ENCODE results near the gene TEX51.

Gene TEX51

DNA sequence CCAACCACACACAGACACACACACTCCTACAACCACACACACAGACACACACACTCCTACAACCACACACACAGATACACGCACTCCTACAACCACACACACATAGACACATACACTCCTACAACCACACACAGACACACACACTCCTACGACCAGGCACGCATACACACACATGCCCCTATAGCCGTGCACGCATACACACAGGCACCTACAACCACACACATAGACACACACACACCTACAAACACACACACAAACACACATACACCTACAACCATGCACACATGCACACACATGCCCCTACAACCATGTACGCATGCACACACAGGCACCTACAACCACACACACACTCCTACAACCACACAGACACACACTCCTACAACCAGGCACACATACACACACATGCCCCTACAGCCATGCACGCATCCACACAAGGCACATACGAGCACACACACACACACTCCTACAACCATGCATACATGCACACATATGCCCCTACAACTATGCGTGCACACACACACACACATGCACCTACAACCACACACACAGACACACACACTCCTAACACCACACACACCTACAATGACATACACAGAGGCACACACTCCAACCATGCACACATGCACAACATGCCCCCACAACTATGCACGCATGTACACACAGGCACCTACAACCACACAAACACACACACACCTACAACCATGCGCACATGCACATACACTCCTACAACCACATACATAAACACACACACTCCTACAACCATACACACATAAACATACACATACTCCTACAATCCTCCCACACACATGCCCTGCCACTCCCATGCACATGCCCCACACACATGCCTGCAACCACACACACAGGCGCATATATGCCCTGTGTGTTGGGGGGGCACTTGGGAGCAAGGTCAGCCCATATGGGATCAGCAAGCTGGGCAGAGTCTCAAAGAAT lies 19.1 kb upstream of the TEX51 start:
- no peak for DNase-seq

DNA sequence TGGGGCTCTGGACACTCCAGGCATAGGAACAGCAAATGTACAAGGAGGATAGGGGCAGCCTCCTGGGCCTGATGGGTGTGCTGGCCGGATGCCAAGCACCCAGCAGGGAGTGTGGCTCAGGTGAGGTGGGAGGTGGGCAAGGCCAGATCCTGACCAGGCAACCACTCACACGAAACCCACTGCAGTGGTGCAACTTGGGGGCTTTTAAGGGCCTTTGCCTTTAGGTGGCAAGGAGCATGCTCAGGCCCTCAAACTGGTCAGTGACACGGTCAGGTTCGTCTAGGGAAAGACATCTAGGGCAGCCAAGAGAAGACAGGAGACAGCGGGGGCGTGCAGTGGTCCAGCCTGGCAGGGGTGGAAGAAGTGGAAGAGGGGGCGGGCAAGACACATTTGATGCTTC lies 18.4 kb upstream of the TEX51 start:
- no peak for DNase-seq

DNA sequence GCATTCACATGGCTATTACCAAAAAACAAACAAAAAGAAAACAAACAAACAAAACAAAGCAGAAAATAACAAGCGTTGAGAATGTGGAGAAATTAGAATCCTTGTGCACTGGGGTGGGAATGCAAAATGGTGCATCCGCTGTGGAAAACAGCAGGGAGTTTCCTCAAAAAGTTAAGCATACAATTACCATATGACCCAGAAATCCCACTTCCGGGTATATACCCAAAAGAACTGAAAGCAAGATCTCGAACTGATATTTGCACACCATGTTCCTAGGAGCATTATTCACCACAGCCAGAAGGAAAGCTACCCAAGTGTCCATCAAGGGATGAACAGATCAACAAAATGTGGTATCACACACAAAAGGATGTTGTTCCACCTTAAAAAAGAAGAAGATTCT lies 17.9 kb upstream of the TEX51 start:
- no peak for DNase-seq

DNA sequence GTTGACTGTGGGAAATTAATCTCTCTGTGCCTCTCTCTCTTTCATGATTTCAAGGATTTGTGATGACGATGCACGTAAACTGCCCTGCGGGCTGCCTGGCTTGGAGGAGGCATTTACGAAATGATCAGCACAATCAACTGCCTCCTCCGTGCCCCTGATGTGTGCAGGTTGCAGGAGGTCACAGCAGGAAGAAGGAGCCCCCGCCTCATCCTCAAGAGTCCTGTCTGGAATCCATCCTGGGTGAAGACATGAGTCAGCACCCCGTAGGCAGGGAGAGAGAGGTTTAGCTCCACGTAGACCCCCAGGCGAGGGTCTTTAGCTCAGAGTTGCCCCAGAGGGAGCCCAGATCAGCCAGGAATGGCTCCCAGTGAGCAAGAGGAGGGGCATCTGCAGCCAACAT lies 17.1 kb upstream of the TEX51 start:
- DNase-seq = no peak

DNA sequence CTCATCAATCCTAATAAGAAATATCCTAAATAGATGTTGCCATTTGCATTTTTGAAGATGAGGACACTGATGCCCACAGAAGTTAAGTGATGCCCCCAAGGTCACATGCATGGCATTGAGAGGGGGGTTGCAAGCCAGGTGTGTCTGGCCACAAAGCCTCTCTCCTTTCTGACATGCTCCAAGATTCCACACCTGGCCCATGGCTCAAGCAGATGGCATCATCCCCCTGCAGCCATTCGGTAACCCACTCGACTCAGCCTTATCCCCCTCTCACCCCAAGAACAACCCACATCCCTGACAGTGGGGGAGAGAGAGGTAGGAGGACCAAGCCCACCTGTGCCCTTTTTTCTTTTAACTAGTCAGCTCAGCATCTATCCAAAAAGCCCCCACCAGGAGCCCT lies 16.5 kb upstream of the TEX51 start:
- no peak for DNase-seq

DNA sequence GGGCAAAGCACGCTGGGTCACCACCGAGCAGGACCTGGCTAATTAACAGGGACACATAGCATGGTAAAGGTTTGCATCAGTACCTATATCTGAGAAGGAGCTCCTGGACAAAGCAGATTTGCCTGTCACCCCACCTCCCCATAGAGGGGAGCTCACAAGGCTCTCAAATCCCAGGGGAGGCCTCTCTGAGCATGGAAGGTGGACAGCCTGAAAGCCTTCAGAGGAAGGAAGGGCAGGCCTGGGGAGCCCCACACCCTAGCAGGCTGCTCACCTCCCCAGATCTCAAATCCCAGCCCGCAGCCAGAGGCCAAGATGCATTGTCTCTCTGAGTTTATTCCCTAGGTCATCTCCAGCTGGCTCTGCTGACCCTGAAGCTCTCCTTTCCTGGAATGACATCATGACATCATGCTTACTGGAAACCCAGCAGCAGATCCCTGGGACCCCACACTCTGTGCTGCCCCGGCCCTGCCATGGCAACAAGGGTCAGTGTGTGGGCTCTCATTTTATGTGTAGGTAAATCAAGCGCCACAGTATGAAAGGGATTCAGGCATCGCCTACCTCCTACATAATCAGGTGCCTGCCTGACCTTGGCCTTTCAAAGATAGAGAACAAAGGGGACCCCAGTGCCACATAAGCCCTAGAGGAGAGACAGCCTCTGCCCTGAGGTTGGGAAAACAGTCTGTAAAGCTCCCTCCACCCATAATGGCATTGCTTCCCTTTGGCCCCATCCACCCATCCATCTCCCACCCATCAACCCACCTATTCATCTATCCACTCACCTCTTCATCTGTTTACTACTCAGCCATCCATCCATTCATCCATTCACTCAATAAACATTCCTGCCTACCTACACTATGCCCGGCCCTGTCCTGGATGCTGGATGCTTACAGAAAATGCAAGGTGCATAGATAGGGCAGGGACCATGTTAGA lies 15.7 kb upstream of the TEX51 start:
- DNase-seq = no peak

DNA sequence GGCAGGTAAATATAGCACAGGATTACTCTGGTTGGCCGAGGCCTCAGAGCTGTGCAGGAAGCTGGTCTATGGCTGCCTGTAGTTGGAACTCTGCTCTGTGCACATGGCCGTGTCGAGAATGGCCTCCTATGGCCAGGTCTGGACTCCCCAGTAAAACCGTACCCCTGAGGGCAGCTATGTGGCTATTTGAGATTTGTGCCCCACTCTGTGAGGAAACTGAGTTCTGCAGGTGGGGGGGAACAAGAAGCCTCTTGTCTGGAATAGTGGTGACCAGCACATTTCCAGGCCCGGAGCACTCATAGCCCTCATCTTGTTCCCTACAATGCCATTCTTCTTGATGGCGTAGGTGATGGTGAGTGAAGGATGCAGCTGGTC lies 15.0 kb upstream of the TEX51 start:
- DNase-seq = no peak

DNA sequence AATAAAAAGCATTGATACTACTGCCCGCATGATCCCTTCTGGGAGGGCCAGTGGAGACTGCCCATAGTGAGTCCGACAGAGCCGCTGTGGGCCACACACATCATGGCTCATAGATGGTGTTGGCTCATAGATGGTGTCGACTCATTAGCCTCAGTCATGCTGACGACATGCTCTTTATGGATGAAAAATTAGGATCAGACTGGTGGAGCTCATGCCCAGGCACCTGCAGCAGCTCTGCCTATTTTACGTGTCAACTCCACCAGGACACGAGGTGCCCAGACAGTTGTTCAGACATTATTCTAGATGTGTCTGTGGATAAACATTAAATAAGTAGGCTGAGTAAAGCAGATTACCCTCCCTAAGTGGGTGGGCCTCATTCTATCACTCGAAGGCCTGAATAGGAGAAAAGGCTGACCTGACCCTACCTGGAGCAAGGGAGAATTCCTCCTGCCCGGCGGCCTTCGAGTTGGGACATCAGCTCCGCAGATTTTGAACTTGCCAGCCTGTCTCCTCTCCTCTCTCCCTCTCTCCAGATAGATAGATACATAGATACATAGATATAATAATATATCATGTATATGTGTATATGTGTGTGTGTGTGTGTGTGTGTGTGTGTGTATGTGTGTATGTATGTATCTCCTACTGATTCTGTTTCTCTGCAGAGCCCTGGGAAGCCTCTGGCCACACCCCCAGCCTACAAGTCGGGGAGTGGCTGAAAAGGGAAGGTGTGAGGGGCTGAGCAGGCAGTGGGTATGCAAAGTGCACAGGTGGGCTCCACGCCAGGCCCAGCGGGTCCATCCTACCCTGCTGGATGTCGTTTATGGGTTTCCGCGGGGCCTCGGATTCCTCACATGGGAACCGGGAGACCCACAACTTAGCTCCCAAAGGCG lies 13.6 kb upstream of the TEX51 start:
- no peak for DNase-seq

DNA sequence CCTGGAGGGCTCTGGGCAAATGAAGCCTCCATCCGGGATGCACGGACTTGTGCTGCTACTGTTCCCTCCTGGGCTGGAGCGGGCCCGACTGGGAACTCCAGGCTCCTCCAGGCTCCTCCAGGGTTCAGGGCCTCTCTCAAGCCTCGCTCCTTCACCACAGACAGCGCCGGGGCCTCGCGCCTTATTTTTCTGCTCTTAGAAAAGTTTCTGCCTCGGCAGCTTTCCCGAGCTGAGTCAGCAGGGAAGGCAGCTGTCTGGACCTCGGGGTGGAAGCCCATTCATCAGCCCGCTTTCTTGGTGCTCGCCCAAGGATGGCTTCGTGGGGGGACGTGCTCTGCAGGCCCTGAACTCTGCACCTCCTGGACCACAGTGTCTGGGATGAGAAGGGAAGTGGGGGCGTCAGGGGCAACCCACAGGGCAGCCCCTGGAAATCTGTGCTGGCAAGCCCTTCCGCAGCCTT lies 12.9 kb upstream of the TEX51 start:
- DNase-seq = no peak

DNA sequence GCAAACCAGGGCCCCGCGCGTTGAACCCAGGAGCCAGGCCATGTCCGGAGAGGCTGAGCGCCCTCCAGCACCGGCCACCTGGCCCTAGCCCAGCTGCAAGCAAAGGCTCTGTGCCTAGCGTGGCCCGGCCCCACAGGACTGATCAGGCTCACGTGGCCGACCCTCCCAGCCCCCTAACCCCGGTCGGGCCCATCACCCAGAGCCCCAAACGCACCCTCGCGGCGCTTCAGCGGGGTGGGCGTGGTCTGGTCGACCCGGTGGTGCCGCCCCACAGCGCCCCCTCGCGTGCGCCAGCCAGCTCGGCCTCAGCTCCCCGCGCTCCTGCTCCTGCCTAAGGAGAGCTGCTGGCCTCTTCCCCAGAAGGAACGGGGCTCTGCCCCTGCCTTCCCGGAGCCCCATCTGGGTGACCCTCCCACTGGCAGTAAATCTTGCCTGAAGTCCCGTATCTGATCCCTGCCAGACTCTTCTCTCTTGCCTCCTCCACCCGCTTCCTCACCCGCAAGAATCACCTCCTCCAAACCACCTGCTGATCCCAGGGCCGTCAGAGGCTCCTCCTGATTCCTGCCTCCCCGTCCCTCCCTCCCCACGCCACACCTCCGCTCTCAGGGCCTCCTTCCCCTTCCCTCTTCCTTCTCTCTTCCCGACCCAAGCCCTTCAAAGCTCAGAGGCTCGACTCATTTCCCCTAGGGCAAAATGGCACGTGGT lies 12.3 kb upstream of the TEX51 start:
- DNase-seq = peak; percentile 65 to 87 (median 77)

DNA sequence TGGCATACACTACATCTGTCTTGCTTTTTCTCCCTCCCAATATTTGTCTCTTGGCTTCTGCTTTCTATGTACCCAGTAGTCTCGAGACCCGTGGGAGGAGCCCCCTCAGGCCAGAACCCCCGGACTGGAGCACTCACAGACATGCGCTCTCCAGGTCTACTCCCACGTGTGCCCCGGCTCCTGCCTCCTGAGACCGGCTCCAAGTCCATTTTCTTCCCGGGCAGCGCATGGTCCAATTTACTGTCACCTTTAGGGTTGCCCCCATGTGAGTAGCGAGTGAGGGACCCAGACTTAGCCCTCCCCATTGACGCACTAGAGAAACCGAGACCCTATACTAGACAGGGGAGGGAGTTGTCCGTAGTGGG lies 11.8 kb upstream of the TEX51 start:
- DNase-seq = no peak

DNA sequence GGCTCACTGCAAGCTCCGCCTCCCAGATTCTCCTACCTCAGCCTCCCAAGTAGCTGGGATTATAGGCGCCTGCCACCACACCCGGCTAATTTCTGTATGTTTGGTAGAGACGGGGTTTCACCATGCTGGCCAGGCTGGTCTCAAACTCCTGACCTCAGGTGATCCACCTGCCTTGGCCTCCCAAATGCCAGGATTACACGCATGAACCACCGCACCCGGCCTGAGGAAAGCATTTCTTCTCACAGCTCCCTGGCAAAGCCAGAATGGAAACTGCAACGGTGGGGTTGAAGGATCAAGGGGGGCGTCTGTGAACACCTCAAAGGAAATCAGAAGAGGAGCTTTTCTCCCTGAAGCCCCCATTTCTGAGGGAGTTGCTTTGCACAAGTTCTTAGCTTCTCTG lies 11.2 kb upstream of the TEX51 start:
- DNase-seq = no peak

DNA sequence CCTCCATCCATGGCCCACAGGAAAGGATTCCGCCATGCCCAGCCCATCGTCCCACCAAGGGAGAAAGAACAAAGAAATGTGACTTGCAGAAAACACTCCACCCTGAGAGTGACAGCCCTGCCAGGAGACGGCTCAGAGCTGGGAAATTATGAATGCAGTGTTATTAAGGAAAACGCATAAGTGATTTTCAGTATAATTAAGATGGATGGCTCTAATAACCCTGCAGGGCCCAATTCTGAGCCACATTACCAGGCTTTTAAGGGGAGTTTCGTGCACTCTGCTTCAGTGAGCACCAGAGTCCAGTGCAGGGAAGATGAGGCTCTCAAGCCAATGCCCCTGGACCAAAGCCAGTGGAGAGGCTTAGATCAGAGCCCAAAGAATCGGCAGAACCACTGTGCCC lies 10.6 kb upstream of the TEX51 start:
- DNase-seq = no peak

DNA sequence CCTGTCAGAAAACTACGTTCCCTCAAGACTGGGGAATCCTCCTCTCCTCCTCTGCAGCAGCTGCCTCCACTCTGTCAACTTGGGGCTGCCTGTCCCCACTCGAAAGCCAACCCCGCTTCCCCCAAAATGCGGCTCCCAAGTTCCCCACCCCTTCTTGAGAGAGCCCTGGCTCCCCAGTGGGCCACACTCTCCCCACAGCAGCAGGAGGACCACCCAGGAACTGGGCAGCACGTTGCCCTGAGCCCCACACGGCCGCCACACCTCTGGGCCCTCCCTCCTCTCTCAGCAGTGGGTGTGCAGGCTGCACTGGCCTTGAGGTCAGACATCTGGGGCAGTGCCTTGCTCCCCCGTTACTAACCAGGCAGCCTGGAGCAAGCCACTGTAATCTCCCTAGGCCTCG lies 9.6 kb upstream of the TEX51 start:
- DNase-seq = no peak

DNA sequence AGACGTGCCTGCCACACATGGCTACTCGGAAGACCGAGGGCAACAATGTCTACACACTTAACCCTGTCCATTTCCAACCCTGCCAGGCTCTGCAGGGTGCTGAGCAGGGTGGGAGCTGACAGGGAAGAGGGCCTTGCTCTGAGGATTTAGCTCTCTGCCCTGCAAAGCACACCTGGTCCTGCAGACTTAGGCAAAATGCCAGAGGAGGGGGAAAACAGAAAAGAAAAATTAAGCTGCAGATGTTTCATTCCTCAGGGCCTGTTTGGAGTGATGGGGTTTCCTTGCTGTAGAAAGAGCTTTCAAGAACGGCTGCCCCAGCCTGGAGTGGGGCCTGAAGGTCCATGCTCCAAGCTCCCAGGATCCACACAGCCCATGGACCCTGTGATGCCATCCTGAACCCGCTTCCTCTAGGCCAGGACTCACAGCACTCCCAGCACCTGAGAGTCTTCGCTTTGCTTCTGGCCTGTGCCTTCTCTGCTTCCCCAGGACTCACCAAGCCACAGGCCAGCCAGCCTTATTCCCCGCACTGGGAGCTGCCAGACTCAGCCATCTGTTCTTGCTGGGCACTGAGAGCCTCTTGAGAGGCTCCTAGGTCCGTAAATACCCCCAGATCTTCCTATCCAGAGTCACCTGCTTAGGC lies 9.1 kb upstream of the TEX51 start:
- no peak for DNase-seq

DNA sequence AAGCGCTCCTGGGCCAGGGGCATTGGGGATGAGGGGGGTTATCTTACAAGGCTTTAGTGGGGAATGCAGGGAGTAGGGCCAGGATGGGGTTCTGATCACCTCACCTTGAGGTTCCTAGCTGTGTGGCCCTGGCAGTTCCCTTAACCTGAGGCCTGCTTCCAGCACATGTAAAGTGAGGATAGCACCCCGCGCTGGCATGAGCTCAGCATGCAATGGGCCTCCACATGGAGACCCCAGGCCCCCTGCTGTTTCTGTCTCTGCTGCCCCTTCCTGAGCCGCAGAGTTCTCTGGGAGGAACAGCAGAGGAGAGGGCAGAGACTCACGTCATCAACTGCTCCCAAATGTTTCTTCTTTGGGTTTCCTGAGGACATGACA lies 8.6 kb upstream of the TEX51 start:
- DNase-seq = no peak

DNA sequence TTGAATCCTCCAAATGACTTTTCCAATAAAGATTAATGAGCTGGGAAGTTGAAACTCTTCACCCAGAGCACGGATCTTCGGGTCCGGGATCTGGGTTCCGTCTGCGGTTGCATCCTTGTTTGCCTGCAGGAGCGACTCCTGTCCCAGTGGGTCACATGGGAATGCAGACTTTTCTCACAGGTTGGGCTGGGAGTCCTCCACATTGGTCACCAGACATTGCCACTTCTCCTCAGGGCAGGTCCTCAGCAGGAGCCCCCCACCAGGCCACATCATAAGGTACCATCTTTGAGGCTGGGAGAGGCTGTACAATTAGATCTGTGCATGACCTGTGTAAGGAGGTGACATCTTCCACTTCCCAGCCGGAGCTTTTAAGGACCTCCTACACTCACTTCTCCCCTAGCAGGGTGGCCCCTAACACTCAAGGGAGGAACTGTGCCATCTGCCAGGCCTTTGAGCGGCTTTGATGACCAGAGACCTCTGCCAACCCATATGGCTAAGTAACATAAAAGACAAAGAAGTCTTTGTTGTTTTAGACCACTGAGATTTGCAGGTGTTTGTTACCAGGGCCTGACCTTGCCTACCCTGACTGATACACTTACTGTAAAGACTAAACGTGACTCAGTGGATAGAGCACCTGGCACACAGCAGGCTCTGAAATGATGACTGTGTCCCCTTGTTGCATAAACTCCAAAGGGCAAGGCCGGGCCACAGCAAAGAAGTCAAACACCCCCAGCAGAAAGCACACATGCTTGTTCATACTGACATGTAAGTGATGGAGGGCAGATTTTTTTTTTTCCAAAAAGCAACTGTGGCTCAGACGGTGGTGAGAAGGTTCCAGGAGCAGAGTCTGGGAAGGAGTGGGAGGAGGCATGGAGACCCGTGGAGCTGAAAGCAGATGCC lies 7.9 kb upstream of the TEX51 start:
- no peak for DNase-seq

DNA sequence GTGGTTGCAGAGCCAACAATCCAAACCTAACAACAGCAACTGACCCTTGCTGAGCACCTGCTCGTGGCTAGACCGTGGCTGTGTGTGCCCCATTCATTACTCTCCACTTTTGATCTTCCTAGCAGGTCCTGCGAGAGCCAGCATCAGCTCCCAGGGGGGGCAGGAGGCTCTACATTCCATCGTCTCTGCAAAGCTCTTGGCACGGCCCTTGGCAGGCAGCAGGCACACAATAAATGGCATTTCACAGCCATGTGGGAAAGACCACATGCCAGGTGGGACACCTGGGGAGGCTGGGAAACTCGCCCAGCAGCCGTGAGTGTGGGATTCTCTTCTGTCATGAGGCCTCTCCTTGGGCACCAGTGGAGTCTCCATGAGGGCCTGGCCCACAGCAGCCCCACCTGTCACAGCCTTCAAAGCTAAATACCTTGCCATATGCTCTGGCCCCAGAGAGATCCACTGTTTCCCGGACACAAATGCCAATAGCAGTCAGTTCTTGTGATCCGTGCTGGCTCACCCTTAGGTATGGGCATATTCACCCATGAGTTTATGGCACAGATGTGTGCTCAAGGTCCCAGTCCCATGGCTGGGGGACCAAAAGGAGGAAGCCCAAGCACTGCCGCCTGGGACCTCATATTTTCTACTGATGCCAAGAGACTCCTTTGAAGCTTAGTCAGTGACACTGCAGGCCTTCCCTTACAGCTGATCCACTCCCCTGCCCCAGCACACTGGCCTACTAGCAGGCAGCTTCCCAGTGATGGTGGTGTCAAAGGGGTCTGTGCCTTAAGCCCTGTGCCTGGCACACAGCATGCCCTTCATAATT lies 6.8 kb upstream of the TEX51 start:
- no peak for DNase-seq

DNA sequence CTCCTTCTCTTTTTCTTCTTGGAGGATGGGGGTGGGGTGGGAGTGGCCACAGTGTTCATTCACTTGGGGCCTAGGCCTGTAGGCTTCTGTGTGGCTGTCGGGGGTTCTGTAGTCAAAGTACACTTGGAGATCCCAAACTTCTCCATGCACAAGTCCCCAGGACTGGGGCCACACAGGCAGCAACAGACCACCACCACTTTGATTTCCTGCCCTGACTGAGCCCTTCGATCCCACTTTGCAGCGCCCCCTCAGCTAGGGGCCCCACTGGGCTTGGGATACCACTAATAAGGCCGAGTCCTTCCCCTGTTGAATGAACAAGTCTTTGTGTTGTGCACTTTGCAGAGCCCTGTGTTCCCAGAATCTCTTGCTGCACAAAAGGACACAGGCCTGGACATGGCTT lies 5.5 kb upstream of the TEX51 start:
- DNase-seq = no peak

DNA sequence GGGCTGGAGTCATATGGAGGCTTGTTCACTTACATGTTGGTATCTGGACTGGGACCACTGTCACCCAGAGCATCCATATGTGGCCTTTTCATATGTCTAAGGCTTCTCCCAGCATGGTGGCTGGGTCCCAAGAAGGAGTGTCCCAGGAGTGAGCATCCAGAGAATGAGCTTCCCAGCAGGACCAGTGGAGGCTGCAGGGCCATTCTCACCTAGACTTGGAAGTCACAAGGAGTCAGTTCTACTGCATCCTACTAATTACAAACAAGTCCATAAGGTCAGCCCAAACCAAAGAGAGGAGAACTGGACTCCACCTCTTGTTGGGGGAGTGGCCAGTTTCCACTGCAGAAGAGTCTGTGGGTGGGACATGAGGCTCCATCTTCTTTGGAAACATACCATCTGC lies 5.1 kb upstream of the TEX51 start:
- no peak for DNase-seq
